ENCODE results near the gene KLHL10. TPM values are rescaled to one million over a fixed set of nuclear protein-coding genes. Genes with fewer than 3 reads are reported as not detected.

KLHL10 gene
- not detected in 2 replicates for total RNA-seq
- long read RNA-seq: 0 reads

- Mint-ChIP-seq H3K4me1 (peaks cover 12% of the 10 kb centered on the region), H3K4me3 (peak within 1 kb of the TSS; percentile 87), H3K27ac (ENCODE audit: unreplicated experiment) (no peak within 1 kb of the TSS), H3K9me3 (no peaks in the 10 kb centered on the region), H3K36me3 (ENCODE audit: low read depth) (peaks cover under 1% of the 10 kb centered on the region), H3K27me3 (ENCODE audit: low read depth) (no peaks in the 10 kb centered on the region)
- no peak for DNase-seq (ENCODE audit: low read depth, low spot score)
- TF ChIP-seq CTCF (conservative IDR thresholded peaks at IDR 0.05): no peak
These were observed at the start of gene KLHL10 for GRCh38 chr17:41837761-41838538. Gene KLHL10 (plus strand): TSS chr17:41837825. CDS start chr17:41837933, 108 bp downstream.

- no peaks in the 10 kb centered on the region for H3K9me3 Mint-ChIP-seq
- no peak for DNase-seq (ENCODE audit: low read depth, low spot score)
- H3K27me3 Mint-ChIP-seq (ENCODE audit: low read depth): peaks cover 13% of the 10 kb centered on the region
- peaks cover 11% of the 10 kb centered on the region for H3K4me1 Mint-ChIP-seq
- no peak for TF ChIP-seq CTCF (conservative IDR thresholded peaks at IDR 0.05)
- H3K4me3 Mint-ChIP-seq: peak overlapping the region; percentile 27
- no peak overlapping the region for H3K27ac Mint-ChIP-seq (ENCODE audit: unreplicated experiment)
- H3K36me3 Mint-ChIP-seq (ENCODE audit: low read depth): no peaks in the 10 kb centered on the region
These were observed 44.5 kb upstream of the KLHL10 start for GRCh38 chr17:41792845-41793783.

GRCh38 chr17:41793784-41794539 is 43.7 kb upstream of the KLHL10 start:
- no peaks in the 10 kb centered on the region for H3K36me3 Mint-ChIP-seq (ENCODE audit: low read depth)
- H3K27ac Mint-ChIP-seq (ENCODE audit: unreplicated experiment): no peak overlapping the region
- peaks cover 7% of the 10 kb centered on the region for H3K27me3 Mint-ChIP-seq (ENCODE audit: low read depth)
- peaks cover 11% of the 10 kb centered on the region for H3K4me1 Mint-ChIP-seq
- DNase-seq (ENCODE audit: low read depth, low spot score): no peak
- no peak for TF ChIP-seq CTCF (conservative IDR thresholded peaks at IDR 0.05)
- no peaks in the 10 kb centered on the region for H3K9me3 Mint-ChIP-seq
- H3K4me3 Mint-ChIP-seq: no peak overlapping the region

- no peak overlapping the region for H3K4me3 Mint-ChIP-seq
- no peak for DNase-seq (ENCODE audit: low read depth, low spot score)
- no peak overlapping the region for H3K27ac Mint-ChIP-seq (ENCODE audit: unreplicated experiment)
- H3K27me3 Mint-ChIP-seq (ENCODE audit: low read depth): peaks cover 3% of the 10 kb centered on the region
- H3K4me1 Mint-ChIP-seq: peaks cover 13% of the 10 kb centered on the region
- TF ChIP-seq CTCF (conservative IDR thresholded peaks at IDR 0.05): no peak
- no peaks in the 10 kb centered on the region for H3K9me3 Mint-ChIP-seq
- no peaks in the 10 kb centered on the region for H3K36me3 Mint-ChIP-seq (ENCODE audit: low read depth)
These were observed 43.1 kb upstream of the KLHL10 start for GRCh38 chr17:41794540-41794975.
